Esophagus squamous epithelium (tissue), 4 donors: ENCODE results near the gene TIAM2.

Experiments
- CTCF ChIP-seq, 6 experiments: fragments of 450-650 bp in 4 of 6; fragments of 200-600 bp in 2 of 6; sonication (generic) in 2 of 6; IDR thresholded peaks; one replicate each; pipeline ENCODE4 v1.5.1; 2016 to 2019; ENCODE audit warnings: antibody characterized with exemption in 6 of 6, mild to moderate bottlenecking in 4 of 6, moderate library complexity in 4 of 6
- POLR2A ChIP-seq, 4 donors: fragments of 450-650 bp; IDR thresholded peaks; one replicate each; pipeline ENCODE4 v1.6.1; 2017; ENCODE audit warnings: antibody characterized with exemption in 4 of 4, mild to moderate bottlenecking in 4 of 4, moderate library complexity in 3 of 4

- TF ChIP-seq CTCF (IDR thresholded peaks at IDR 0.05) (no peak), POLR2A (IDR thresholded peaks at IDR 0.05) (no peak)
These were observed 8.9 kb downstream of the TIAM2 start for GRCh38 chr6:155004017-155004416.
